IMR-90 (cell line): ENCODE data around the gene TRMT2A. TPM values are rescaled to one million over a fixed set of nuclear protein-coding genes. Genes with fewer than 3 reads are reported as not detected.

Experiments
- ATAC-seq: fragments of 200-7000 bp; cut with Tn5 transposase; 2 replicates; pipeline ENCODE4 v1.9.1; 2020; ENCODE audit warnings: low read depth, mild to moderate bottlenecking, moderate library complexity
- BruUV-seq: library from RNA; stranded (reverse); fragments of 400-500 nt; replicated peaks from 2 replicates; lab custom pipeline; 2021; lab: Mats Ljungman, UMichigan
- CTCF ChIA-PET: fragments of 300-600 bp; formaldehyde crosslinking; extraction: SDS; loops from one replicate; lab custom pipeline; 2021; ENCODE audit warnings: antibody characterized with exemption; lab: Yijun Ruan, JAX
- POLR2A ChIA-PET: fragments of 300-600 bp; sonication (Branson Sonifier 250); formaldehyde crosslinking; loops from one replicate; lab custom pipeline; 2022; ENCODE audit warnings: antibody characterized with exemption; ENCODE audit not compliant: unreplicated experiment; lab: Charles Lee
- DNase-seq: peaks from one replicate; pipeline ENCODE4 v3.0.0; 2013
- H2AFZ ChIP-seq: replicated peaks from 2 replicates; pipeline ENCODE3; 2013; ENCODE audit warnings: low read length, mild to moderate bottlenecking; ENCODE audit not compliant: poor library complexity
- H2AK5ac ChIP-seq: 2 replicates; pipeline ENCODE4 v1.6.1; 2013; ENCODE audit warnings: low read depth, low read length, inconsistent platforms
- H2AK9ac ChIP-seq: replicated peaks from 2 replicates; pipeline ENCODE3; 2013; ENCODE audit warnings: mild to moderate bottlenecking, low read depth, low read length, moderate library complexity; ENCODE audit not compliant: poor library complexity
- H2BK120ac ChIP-seq: 2 replicates; pipeline ENCODE4 v1.6.1; 2013; ENCODE audit warnings: low read depth, low read length, inconsistent platforms
- H2BK15ac ChIP-seq: 3 replicates; pipeline ENCODE4 v1.6.1; 2013; ENCODE audit warnings: low read depth, low read length, inconsistent platforms
- H2BK20ac ChIP-seq: 2 replicates; pipeline ENCODE4 v1.6.1; 2013; ENCODE audit warnings: low read depth, mild to moderate bottlenecking, inconsistent platforms, low read length, moderate library complexity
- H2BK5ac ChIP-seq: 2 replicates; pipeline ENCODE4 v1.6.1; 2013; ENCODE audit warnings: mild to moderate bottlenecking, low read depth, low read length, inconsistent platforms; ENCODE audit not compliant: poor library complexity, severe bottlenecking
- H3K14ac ChIP-seq: replicated peaks from 2 replicates; pipeline ENCODE4 v1.6.1; 2013; ENCODE audit warnings: low read depth, low read length, inconsistent platforms
- H3K18ac ChIP-seq: 2 replicates; pipeline ENCODE4 v1.6.1; 2013; ENCODE audit warnings: low read depth, low read length, control low read depth
- H3K23ac ChIP-seq: 2 replicates; pipeline ENCODE4 v1.6.1; 2013; ENCODE audit warnings: low read depth, low read length, inconsistent platforms
- H3K27ac ChIP-seq: 2 replicates; pipeline ENCODE4 v1.5.1; 2013; ENCODE audit warnings: mild to moderate bottlenecking, control low read depth, low read length; ENCODE audit not compliant: insufficient read depth
- H3K27me3 ChIP-seq: 2 replicates; pipeline ENCODE4 v1.6.1; 2013; ENCODE audit warnings: low read length; ENCODE audit not compliant: control insufficient read depth, insufficient read depth
- H3K36me3 ChIP-seq: 2 replicates; pipeline ENCODE4 v1.6.1; 2013; ENCODE audit warnings: low read length, mixed read lengths; ENCODE audit not compliant: control insufficient read depth, insufficient read depth
- H3K4ac ChIP-seq: 2 replicates; pipeline ENCODE4 v1.6.1; 2013; ENCODE audit warnings: low read depth, low read length, inconsistent platforms
- H3K4me1 ChIP-seq: 2 replicates; pipeline ENCODE4 v1.6.1; 2013; ENCODE audit warnings: low read length, mixed read lengths; ENCODE audit not compliant: control insufficient read depth, insufficient read depth
- H3K4me2 ChIP-seq: 2 replicates; pipeline ENCODE4 v1.6.1; 2013; ENCODE audit warnings: low read depth, mild to moderate bottlenecking, control low read depth, low read length, moderate library complexity
- H3K4me3 ChIP-seq: 2 replicates; pipeline ENCODE4 v1.5.1; 2013; ENCODE audit warnings: low read depth, mild to moderate bottlenecking, control low read depth, low read length, moderate library complexity; ENCODE audit not compliant: insufficient read depth
- H3K56ac ChIP-seq: 2 replicates; pipeline ENCODE4 v1.6.1; 2013; ENCODE audit warnings: low read length, inconsistent platforms; ENCODE audit not compliant: insufficient read depth; ENCODE audit errors: extremely low read depth
- H3K79me1 ChIP-seq, 2 experiments: 2 replicates each; pipeline ENCODE4 v1.6.1; 2013; ENCODE audit warnings: low read length in 2 of 2, inconsistent platforms in 1 of 2, low read depth in 1 of 2
- H3K9ac ChIP-seq: 2 replicates; pipeline ENCODE4 v1.6.1; 2013; ENCODE audit warnings: low read depth, low read length, control low read depth
- H3K9me1 ChIP-seq: 2 replicates; pipeline ENCODE4 v1.6.1; 2013; ENCODE audit warnings: low read length, inconsistent platforms; ENCODE audit not compliant: insufficient read depth
- H3K9me3 ChIP-seq: 2 replicates; pipeline ENCODE4 v1.6.1; 2013; ENCODE audit warnings: low read length; ENCODE audit not compliant: control insufficient read depth, insufficient read depth
- H4K20me1 ChIP-seq: 2 replicates; pipeline ENCODE4 v1.6.1; 2013; ENCODE audit warnings: low read length, inconsistent platforms; ENCODE audit not compliant: insufficient read depth
- H4K5ac ChIP-seq: 2 replicates; pipeline ENCODE4 v1.6.1; 2013; ENCODE audit warnings: mild to moderate bottlenecking, low read depth, low read length, control low read depth
- H4K8ac ChIP-seq, 2 experiments: 2 replicates each; pipeline ENCODE4 v1.6.1; 2013; ENCODE audit warnings: low read depth in 2 of 2, low read length in 2 of 2, control low read depth in 1 of 2, inconsistent platforms in 1 of 2
- H4K91ac ChIP-seq: 2 replicates; pipeline ENCODE4 v1.6.1; 2013; ENCODE audit warnings: low read depth, low read length, inconsistent platforms; ENCODE audit not compliant: insufficient read depth
- BHLHE40 ChIP-seq: fragments of 150-350 bp; IDR thresholded peaks from 2 replicates; pipeline ENCODE4 v1.6.1; 2016; ENCODE audit warnings: mild to moderate bottlenecking, low read depth, low read length
- CEBPB ChIP-seq: IDR thresholded peaks from 2 replicates; pipeline ENCODE4 v1.6.1; 2012; ENCODE audit warnings: low read depth, low read length, improper control_type of control experiment
- CHD1 ChIP-seq: IDR thresholded peaks from 2 replicates; pipeline ENCODE4 v1.6.1; 2012; ENCODE audit warnings: low read depth, low read length, improper control_type of control experiment
- FOS ChIP-seq: fragments of 150-350 bp; IDR thresholded peaks from 2 replicates; pipeline ENCODE4 v1.6.1; 2016; ENCODE audit warnings: low read depth, low read length
- MAFK ChIP-seq: IDR thresholded peaks from 2 replicates; pipeline ENCODE4 v1.6.1; 2012; ENCODE audit warnings: low read depth, low read length, improper control_type of control experiment
- MAZ ChIP-seq: IDR thresholded peaks from 2 replicates; pipeline ENCODE4 v1.6.1; 2012; ENCODE audit warnings: low read depth, mild to moderate bottlenecking, low read length, improper control_type of control experiment, moderate library complexity, borderline replicate concordance
- MXI1 ChIP-seq: IDR thresholded peaks from 2 replicates; pipeline ENCODE4 v1.6.1; 2012; ENCODE audit warnings: low read depth, mild to moderate bottlenecking, low read length, moderate library complexity, borderline replicate concordance
- POLR2A ChIP-seq: IDR thresholded peaks from 2 replicates; pipeline ENCODE4 v1.6.1; 2012; ENCODE audit warnings: mild to moderate bottlenecking, low read depth, low read length
- RAD21 ChIP-seq: IDR thresholded peaks from 2 replicates; pipeline ENCODE4 v1.6.1; 2012; ENCODE audit warnings: low read length, improper control_type of control experiment
- RCOR1 ChIP-seq: IDR thresholded peaks from 2 replicates; pipeline ENCODE4 v1.6.1; 2012; ENCODE audit warnings: mild to moderate bottlenecking, low read length, improper control_type of control experiment; ENCODE audit not compliant: insufficient replicate concordance
- RFX5 ChIP-seq: IDR thresholded peaks from 2 replicates; pipeline ENCODE4 v1.8.0; 2012; ENCODE audit warnings: low read depth, mild to moderate bottlenecking, low read length, moderate library complexity
- WGBS, 2 experiments: methylation state at CpG; one replicate each; pipeline versions ENCODE4 v1.1.5 to v1.1.7; 2013; ENCODE audit warnings: missing lambda C conversion rate in 2 of 2; ENCODE audit not compliant: insufficient read length in 1 of 2; ENCODE audit errors: extremely low coverage in 2 of 2; 5-methylcytosine and 5-hydroxymethylcytosine counted together
- dilution Hi-C: fragments of 300-500 bp; cut with HindIII; formaldehyde crosslinking; loops from one replicate; pipeline ENCODE4 v1.14.3; 2018; ENCODE audit warnings: low sequenced_read_pairs; ENCODE audit not compliant: unreplicated experiment
- in situ Hi-C: fragments of 300-500 bp; cut with MboI; formaldehyde crosslinking; loops from 3 replicates; pipeline ENCODE4 v1.14.3; 2019; ENCODE audit warnings: low sequenced_read_pairs, inconsistent platforms, mixed read lengths
- intact Hi-C: fragments of 100-400 bp; cut with micrococcal nuclease; formaldehyde crosslinking; loops from 2 replicates; pipeline ENCODE4 v1.10.0; 2022
- polyA plus RNA-seq, 3 experiments: library from polyadenylated mRNA; depleted of rRNA; stranded (reverse); fragments of >200 nt; gene quantifications; 2 replicates each; pipeline ENCODE4 v1.2.3, GENCODE V29; 2012; ENCODE audit warnings: low replicate concordance in 1 of 3
- total RNA-seq: library from RNA; depleted of rRNA; stranded (reverse); fragments of >200 nt; gene quantifications from 2 replicates; pipeline ENCODE4 v1.2.3, GENCODE V29; 2012
- TF ChIP-seq, protein P1 (sequence below): conservative IDR thresholded peaks from 2 replicates; pipeline ENCODE4 v1.5.1; 2012; ENCODE audit warnings: mild to moderate bottlenecking, low read depth, low read length, improper control_type of control experiment
- TF ChIP-seq, protein P2 (sequence below): fragments of 150-350 bp; IDR thresholded peaks from 2 replicates; pipeline ENCODE4 v1.6.1; 2017; ENCODE audit warnings: mild to moderate bottlenecking, antibody characterized with exemption, low read length, low read depth
- TF ChIP-seq, protein P3 (sequence below): fragments of 150-350 bp; IDR thresholded peaks from 2 replicates; pipeline ENCODE4 v1.6.1; 2016; ENCODE audit warnings: low read depth, mild to moderate bottlenecking, low read length, moderate library complexity, borderline replicate concordance

TRMT2A gene
- total and polyA plus RNA-seq, 2 of the 4 experiments (the other 2 are of a cell fraction) = 22.0 to 39.1 TPM

DNA sequence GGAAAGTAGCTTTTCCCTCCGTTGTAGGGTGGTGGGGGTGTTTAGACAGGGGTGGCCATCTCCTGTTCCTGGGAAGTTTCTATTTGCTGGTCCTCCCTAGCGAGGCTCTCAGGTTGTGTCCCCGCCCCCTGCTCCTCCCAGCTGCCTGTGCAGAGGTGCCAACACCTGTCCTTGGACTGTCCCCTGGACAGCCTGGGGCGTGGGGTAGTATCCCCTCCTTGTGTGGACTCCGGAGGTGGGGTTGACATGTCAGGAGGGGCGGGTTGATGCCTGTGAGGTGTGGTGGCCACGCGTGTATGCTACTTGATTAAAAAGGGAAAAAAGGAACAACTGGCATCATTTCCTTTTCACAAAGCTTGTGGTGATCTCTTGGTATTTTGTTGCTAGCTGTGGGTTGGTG is 15.4 kb downstream of the TRMT2A start:
- Histone ChIP-seq H3K79me1 (peaks cover 24 to 73% of the 10 kb centered on the region in 2 experiments), H3K36me3 (peaks cover 56% of the 10 kb centered on the region), H3K4me1 (no peaks in the 10 kb centered on the region), H3K56ac (no peak overlapping the region), H3K4me3 (no peak overlapping the region), H2AK5ac (no peak overlapping the region), H2BK5ac (no peak overlapping the region), H2AK9ac (no peak overlapping the region), H2BK120ac (no peak overlapping the region), H4K91ac (no peak overlapping the region), H3K18ac (no peak overlapping the region), H3K27me3 (no peaks in the 10 kb centered on the region), H3K9me3 (no peaks in the 10 kb centered on the region), H3K14ac (no peak overlapping the region), H4K5ac (no peak overlapping the region), H2BK15ac (no peak overlapping the region), H3K27ac (no peak overlapping the region), H3K23ac (no peak overlapping the region), H2BK20ac (no peak overlapping the region), H3K9ac (no peak overlapping the region), H4K8ac (no peak overlapping the region), H3K4me2 (no peak overlapping the region), H4K20me1 (peaks cover 31% of the 10 kb centered on the region), H3K9me1 (no peaks in the 10 kb centered on the region), H3K4ac (no peak overlapping the region), H2AFZ (no peak overlapping the region)
- ATAC-seq (no peak), DNase-seq (no peak)
- BruUV-seq = no TSS peak
- dilution Hi-C loops = no loop called here
- no CpG with 5 or more reads among the region's 8 CpGs for WGBS, 2 experiments
- intact Hi-C loops = no loop called here
- no peak for TF ChIP-seq POLR2A
- no peak for TF ChIP-seq BHLHE40
- no peak for TF ChIP-seq RAD21
- no peak for TF ChIP-seq CHD1
- no peak for TF ChIP-seq RFX5
- TF ChIP-seq, protein P1, sequence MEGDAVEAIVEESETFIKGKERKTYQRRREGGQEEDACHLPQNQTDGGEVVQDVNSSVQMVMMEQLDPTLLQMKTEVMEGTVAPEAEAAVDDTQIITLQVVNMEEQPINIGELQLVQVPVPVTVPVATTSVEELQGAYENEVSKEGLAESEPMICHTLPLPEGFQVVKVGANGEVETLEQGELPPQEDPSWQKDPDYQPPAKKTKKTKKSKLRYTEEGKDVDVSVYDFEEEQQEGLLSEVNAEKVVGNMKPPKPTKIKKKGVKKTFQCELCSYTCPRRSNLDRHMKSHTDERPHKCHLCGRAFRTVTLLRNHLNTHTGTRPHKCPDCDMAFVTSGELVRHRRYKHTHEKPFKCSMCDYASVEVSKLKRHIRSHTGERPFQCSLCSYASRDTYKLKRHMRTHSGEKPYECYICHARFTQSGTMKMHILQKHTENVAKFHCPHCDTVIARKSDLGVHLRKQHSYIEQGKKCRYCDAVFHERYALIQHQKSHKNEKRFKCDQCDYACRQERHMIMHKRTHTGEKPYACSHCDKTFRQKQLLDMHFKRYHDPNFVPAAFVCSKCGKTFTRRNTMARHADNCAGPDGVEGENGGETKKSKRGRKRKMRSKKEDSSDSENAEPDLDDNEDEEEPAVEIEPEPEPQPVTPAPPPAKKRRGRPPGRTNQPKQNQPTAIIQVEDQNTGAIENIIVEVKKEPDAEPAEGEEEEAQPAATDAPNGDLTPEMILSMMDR = no peak
- no peak for TF ChIP-seq MXI1
- TF ChIP-seq RCOR1 = no peak
- TF ChIP-seq CEBPB = no peak
- TF ChIP-seq, protein P2, sequence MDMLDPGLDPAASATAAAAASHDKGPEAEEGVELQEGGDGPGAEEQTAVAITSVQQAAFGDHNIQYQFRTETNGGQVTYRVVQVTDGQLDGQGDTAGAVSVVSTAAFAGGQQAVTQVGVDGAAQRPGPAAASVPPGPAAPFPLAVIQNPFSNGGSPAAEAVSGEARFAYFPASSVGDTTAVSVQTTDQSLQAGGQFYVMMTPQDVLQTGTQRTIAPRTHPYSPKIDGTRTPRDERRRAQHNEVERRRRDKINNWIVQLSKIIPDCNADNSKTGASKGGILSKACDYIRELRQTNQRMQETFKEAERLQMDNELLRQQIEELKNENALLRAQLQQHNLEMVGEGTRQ = no peak
- TF ChIP-seq MAZ = no peak
- TF ChIP-seq MAFK = no peak
- TF ChIP-seq, protein P3, sequence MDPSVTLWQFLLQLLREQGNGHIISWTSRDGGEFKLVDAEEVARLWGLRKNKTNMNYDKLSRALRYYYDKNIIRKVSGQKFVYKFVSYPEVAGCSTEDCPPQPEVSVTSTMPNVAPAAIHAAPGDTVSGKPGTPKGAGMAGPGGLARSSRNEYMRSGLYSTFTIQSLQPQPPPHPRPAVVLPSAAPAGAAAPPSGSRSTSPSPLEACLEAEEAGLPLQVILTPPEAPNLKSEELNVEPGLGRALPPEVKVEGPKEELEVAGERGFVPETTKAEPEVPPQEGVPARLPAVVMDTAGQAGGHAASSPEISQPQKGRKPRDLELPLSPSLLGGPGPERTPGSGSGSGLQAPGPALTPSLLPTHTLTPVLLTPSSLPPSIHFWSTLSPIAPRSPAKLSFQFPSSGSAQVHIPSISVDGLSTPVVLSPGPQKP = no peak
- no peak for TF ChIP-seq FOS
- CTCF ChIA-PET = no interaction called here
- POLR2A ChIA-PET = no interaction called here
- in situ Hi-C loops = no loop called here
